ENCODE results near the gene PRPF40B. TPM values are rescaled to one million over a fixed set of nuclear protein-coding genes. Genes with fewer than 3 reads are reported as not detected.

PRPF40B gene
- total RNA-seq, result 2.1 and 5.3 TPM in 2 replicates

DNA sequence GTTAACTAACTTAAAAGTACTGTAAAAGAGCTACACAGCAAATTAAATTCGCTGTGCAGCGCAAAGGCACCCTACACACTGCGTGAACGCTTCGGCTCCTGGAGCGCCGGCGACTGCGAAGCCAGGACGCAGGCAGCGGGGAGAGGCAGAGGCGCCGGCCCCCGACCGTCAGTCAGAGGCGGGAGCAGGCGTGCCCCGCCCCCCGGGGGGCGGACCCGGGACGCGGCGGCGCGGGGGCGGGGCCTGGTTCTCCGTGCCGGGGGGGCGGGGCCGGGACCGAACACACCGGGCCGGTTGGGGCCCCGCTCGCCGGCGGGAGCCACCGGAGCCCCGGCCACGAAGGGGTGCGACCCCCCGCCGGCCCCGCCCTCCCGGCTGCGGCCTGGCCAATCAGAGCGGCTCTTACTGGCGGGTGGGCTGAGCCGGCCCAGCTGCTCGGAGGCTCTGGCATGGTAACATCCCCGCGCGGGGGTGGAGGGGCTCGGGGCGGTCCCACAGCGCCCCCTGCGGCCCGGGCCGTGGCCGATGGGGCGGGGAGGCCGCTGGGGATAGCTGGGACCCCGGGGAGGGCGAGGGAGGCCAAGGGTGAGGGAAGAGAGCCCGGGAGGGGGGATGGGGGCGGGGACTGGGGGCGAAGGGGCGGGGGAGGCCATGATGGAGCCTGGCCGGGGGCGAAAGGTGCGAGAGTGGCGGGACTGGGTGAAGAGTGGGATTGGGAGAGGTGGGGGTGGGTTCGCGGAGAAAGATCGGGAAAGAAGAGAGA, at the start of gene PRPF40B:
Gene PRPF40B (plus strand): TSS at position 420 of the 763 bp plus-strand sequence. CDS start 30 bp downstream, at position 450.

DNA sequence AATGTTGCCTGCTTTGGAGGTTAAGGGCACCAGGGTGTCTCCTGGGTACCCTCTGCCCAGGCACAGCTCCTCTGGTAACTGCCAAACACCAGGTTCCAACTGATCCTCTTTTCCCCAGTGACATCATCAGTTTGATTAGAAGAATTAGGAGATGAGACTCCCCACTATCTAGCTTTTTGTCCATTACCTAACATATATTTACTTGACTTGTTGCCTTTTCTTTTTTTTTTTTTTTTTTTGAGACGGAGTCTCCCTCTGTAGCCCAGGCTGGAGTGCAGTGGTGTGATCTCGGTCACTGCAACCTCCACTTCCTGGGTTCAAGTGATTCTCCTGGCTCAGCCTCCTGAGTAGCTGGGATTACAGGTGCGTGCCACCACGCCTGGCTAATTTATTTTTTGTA, 17.8 kb upstream of the PRPF40B start, which contains the start of gene FAM186B:
Gene FAM186B (minus strand): TSS at position 101 of the 400 bp plus-strand sequence. CDS start 162 bp downstream, outside the sequence.

Other genes with a start within 250 kb of the PRPF40B start
- 0.06 TPM in 1 of 2 replicates, not detected in the other for gene KCNH3, start 84.5 kb upstream of the PRPF40B start, total RNA-seq
- 52.9 and 55.5 TPM in 2 replicates for gene MCRS1, start 55.4 kb upstream of the PRPF40B start, total RNA-seq
- gene FAM186B, start 17.9 kb upstream of the PRPF40B start, total RNA-seq, result under 0.01 and 0.06 TPM in 2 replicates
- 61.7 and 123 TPM in 2 replicates for gene FMNL3, start 83.8 kb downstream of the PRPF40B start, total RNA-seq
- 281 and 443 TPM in 2 replicates for gene TMBIM6, start 118.0 kb downstream of the PRPF40B start, total RNA-seq
- gene NCKAP5L, start 204.9 kb downstream of the PRPF40B start, total RNA-seq, result 6.6 and 12.3 TPM in 2 replicates
- gene BCDIN3D, start 219.5 kb downstream of the PRPF40B start, total RNA-seq, result 2.1 and 2.5 TPM in 2 replicates

Data from bladder microvascular endothelial cell (primary cell).